K562 treated with DMSO at 1 percent for 24 hours (cell line): ENCODE measurements around the gene SET. TPM values are rescaled to one million over a fixed set of nuclear protein-coding genes. Genes with fewer than 3 reads are reported as not detected.

Source experiments
- total RNA-seq: library from RNA; unstranded; fragments of 300-600 nt; gene quantifications from 2 replicates; pipeline ENCODE4 v1.2.3, GENCODE V29; 2022; ENCODE audit warnings: low read depth; ENCODE audit not compliant: insufficient read depth

SET gene, protein sequence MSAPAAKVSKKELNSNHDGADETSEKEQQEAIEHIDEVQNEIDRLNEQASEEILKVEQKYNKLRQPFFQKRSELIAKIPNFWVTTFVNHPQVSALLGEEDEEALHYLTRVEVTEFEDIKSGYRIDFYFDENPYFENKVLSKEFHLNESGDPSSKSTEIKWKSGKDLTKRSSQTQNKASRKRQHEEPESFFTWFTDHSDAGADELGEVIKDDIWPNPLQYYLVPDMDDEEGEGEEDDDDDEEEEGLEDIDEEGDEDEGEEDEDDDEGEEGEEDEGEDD
- total RNA-seq: 256 and 274 TPM in 2 replicates

DNA sequence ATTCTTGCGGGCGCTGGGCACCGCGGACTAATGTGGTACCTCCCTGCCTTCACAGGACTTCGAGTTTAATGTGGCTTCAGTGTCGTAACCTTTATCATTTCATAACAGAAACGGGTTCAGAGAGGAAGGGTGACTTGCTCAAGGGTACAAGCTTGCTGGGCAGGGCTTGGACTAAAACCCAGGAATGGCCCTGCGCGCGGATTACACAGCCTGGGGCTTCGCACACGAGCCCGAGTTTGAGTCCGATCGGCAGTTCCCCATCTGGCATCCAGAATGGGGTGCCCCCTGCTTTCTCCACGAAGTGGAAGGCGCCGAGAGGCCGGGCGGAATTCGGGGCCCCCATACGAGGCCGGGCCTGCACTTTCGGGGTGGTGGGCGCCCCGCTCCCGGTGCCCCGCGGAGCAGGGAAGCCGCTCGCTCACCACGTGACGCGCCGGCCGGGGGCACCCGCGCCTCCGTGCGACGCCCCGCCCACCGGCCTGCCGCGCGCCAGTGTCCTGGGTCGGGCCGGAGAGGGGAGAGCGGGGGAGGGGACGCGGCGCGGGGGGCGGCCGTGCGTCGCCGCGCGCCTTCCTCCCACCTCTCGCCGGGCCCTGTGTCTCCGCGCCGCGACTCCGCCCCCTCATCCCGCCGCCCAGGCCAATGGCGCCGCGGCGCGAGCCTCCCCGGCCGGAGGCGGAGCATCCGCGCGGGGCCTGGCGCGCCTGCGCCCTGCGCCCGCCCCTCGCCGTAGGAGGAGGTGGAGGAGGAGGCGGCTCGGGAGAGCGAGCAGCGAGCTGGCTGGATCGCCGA, at the start of gene SET:
SET (plus strand) TSS at position 722 of the 792 bp plus-strand sequence. CDS start 361 bp downstream, outside the sequence.

DNA sequence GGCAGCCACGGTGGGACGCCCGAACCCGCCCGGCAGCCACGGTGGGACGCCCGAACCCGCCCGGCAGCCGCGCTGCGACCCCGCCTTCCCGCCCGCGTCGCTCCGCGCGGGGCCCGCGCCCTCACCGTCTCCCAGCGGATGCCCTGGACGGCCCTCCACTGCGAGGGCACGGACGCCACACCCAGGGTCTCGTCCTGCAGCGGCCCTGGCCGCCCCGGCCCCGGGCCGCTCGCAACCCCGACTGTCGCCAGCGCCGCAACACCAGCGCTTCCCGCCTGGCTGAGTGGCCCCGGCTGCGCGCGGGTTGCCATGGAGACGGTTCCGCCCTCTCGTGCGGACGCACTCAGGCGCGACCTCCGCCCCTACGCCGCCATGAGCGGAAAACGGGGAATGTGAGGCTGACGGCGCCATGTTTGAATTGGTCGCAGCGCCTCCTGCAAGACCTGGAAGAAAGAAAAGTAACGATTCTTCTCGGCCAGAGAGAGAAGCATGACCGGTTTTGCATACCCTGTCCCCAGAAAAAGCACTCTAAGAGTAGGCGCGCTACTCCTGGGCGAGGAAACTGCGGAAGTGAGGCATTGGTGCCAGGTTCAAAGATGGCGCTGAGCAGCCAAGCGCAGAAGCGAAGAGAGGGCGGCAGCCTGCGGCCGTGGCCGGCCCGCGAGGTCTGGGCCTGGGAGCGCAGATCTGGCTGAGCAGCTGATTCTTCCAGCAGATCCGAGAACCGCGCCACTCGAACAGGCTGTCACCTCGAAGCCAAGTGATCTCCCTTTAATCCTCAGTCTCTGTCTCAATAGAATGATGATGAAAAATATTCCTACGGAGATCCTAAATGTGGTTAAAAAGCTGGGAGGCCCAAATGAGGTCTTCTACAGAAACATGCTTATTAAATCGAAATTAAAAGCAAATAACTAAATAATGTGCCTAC, 32.3 kb upstream of the SET start, which contains the start of gene DYNC2I2:
DYNC2I2 (minus strand) TSS at position 432 of the 928 bp plus-strand sequence; CDS start at position 311, 121 bp downstream.

DNA sequence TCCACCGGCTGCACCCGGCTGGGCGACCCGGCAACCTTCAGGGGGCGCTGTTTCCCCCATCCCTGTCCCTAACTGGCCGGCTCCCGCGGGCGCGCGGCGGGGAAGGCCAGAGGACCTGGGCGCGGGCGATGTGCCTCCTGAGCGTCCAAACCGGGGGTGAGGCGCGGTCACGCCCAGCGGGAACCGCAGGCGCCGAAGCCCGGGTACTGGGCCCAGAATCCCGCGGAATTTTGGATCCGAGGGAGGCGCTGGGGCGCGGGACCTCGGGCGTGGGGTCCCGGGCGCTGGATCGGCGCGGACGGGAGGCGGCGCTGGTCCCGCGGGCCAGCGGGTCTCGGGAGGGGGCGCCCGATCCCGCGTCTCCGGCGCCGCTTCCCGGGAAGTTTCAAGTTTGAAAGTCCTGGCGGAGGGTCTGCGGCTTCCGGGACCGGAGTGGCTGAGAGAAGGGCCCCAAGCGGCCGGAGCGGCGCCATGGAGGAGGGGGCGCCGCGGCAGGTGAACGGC, 13.5 kb downstream of the SET start, which contains the start of gene PKN3:
PKN3 (plus strand) TSS at position 59 of the 504 bp plus-strand sequence; CDS start at position 472, 413 bp downstream.

DNA sequence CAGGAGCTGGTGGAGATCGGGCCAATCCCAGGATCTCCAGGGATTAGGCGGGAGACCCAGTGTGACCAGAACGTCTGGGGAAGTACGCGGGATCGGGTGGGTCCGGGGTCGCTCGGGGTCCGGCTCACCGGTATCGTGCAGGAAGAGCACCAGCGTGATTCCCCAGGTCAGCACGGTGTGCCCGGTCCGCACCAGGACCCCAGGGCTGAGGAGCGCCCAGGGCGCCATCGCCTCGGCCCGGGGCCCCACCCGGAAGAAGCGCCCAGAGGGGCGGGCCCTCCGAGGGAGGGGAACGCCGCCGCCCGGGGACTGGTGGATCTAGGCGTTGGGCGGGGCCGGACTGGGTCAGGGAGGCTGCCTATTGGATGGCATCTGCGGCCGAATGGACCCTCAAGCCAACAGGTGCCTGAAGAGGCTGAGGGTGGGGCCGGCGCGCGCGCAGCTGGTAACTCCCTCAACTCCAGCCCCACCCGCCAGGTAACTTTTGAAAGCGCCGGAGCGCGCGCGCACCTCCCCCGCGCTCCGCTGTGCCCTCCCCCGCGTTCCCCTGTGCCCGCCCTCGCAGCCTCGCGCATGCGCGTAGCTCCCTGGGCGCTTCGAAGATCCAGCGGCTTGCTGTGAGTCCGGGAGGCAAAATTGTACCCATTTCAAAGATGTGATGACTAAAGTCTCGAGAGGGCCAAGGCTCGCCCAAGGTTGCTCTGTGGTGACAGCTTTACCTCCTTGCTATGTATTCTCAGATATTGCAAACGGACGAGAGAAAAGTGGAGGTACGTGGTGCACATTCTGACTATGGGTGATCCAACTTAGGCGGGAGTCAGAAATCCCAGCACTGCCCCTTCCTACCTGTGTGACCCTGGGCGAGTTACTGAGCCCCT, 35.1 kb downstream of the SET start, which contains the start of gene ZDHHC12:
ZDHHC12 (minus strand) TSS at position 262 of the 878 bp plus-strand sequence; CDS start at position 228, 34 bp downstream.

Other genes with a start within 250 kb of the SET start
- gene ODF2, start 233.2 kb upstream of the SET start, total RNA-seq: 52.6 and 57.2 TPM in 2 replicates
- gene GLE1, start 184.5 kb upstream of the SET start, total RNA-seq: 35.7 and 41.9 TPM in 2 replicates
- 71.4 and 72.3 TPM in 2 replicates for gene SPTAN1, start 136.6 kb upstream of the SET start, total RNA-seq
- gene DYNC2I2, start 32.4 kb upstream of the SET start, total RNA-seq: 218 and 251 TPM in 2 replicates
- gene PKN3, start 13.3 kb downstream of the SET start, total RNA-seq: 41.9 and 43.0 TPM in 2 replicates
- 95.0 and 101 TPM in 2 replicates for gene ZDHHC12, start 34.9 kb downstream of the SET start, total RNA-seq
- 45.1 and 47.5 TPM in 2 replicates for gene ZER1, start 82.7 kb downstream of the SET start, total RNA-seq
- 48.1 and 49.2 TPM in 2 replicates for gene TBC1D13, start 98.0 kb downstream of the SET start, total RNA-seq
- gene ENDOG, start 129.3 kb downstream of the SET start, total RNA-seq: 217 and 239 TPM in 2 replicates
- gene SPOUT1, start 140.6 kb downstream of the SET start, total RNA-seq: 28.2 and 29.7 TPM in 2 replicates
- 18.6 and 23.8 TPM in 2 replicates for gene KYAT1, start 192.7 kb downstream of the SET start, total RNA-seq
- 41.7 and 44.5 TPM in 2 replicates for gene LRRC8A, start 192.9 kb downstream of the SET start, total RNA-seq
- gene PHYHD1, start 231.8 kb downstream of the SET start, total RNA-seq: 0.73 and 0.95 TPM in 2 replicates